ENCODE results near the gene TIMP4.

The TIMP4 gene

GRCh38 chr3:12135029-12135657 is 23.6 kb downstream of the TIMP4 start:
- Histone ChIP-seq H4K20me1 (ENCODE audit: insufficient read depth, low read length, poor library complexity, severe bottlenecking) (no peaks in the 10 kb centered on the region), H3K4me2 (ENCODE audit: low read depth, low read length, poor library complexity, severe bottlenecking) (no peak overlapping the region), H3K36me3 (ENCODE audit: insufficient read depth, low read length) (no peaks in the 10 kb centered on the region), H3K27me3 (ENCODE audit: insufficient read depth, low read length, poor library complexity, severe bottlenecking) (no peaks in the 10 kb centered on the region), H3F3A (ENCODE audit: low read depth) (no peaks in the 10 kb centered on the region), H3K79me2 (ENCODE audit: insufficient read depth, low read length) (no peaks in the 10 kb centered on the region), H3K9ac (ENCODE audit: low read depth, low read length, poor library complexity, severe bottlenecking) (no peak overlapping the region), H3K9me3 (ENCODE audit: insufficient read depth, low read depth, low read length) (no peaks in the 10 kb centered on the region), H3K4me3 (ENCODE audit: low read length, poor library complexity, severe bottlenecking) (no peak overlapping the region), H3K9me2 (replicated peaks; ENCODE audit: low read depth, low read length) (no peaks in the 10 kb centered on the region), H3K4me1 (ENCODE audit: insufficient read depth, low read length, poor library complexity, severe bottlenecking) (peaks cover 13% of the 10 kb centered on the region), H2AFZ (ENCODE audit: low read length) (peak overlapping the region; percentile 74; the same call in 1 of the 2 replicates)
- no peak for TF ChIP-seq EZH2phosphoT487 (IDR thresholded peaks at IDR 0.05; ENCODE audit: borderline replicate concordance)
- TF ChIP-seq, protein P1, sequence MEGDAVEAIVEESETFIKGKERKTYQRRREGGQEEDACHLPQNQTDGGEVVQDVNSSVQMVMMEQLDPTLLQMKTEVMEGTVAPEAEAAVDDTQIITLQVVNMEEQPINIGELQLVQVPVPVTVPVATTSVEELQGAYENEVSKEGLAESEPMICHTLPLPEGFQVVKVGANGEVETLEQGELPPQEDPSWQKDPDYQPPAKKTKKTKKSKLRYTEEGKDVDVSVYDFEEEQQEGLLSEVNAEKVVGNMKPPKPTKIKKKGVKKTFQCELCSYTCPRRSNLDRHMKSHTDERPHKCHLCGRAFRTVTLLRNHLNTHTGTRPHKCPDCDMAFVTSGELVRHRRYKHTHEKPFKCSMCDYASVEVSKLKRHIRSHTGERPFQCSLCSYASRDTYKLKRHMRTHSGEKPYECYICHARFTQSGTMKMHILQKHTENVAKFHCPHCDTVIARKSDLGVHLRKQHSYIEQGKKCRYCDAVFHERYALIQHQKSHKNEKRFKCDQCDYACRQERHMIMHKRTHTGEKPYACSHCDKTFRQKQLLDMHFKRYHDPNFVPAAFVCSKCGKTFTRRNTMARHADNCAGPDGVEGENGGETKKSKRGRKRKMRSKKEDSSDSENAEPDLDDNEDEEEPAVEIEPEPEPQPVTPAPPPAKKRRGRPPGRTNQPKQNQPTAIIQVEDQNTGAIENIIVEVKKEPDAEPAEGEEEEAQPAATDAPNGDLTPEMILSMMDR (conservative IDR thresholded peaks at IDR 0.05; ENCODE audit: low read length) = peak; percentile 95

DNA sequence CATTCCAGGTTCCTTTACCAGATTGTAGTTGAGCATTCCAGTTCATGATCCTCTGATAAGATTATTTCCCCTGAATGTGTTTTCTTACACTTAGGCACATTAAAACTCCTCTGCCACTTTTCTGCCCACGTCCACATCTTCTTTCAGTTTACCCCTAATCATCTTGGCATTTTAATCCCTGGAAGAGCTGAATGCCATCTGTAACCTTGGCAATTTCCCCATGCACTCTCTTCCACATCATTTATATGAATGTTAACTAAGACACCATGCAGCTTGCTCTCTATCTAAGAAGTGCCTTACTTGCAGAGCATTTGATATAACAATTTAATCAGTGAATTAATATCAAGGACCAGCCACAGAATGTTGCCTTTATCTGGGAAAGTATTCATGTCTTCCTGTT is 25.8 kb downstream of the TIMP4 start:
- Histone ChIP-seq H3F3A (ENCODE audit: low read depth) (no peaks in the 10 kb centered on the region), H3K4me3 (ENCODE audit: low read length, poor library complexity, severe bottlenecking) (no peak overlapping the region), H4K20me1 (ENCODE audit: insufficient read depth, low read length, poor library complexity, severe bottlenecking) (no peaks in the 10 kb centered on the region), H3K36me3 (ENCODE audit: insufficient read depth, low read length) (no peaks in the 10 kb centered on the region), H3K9ac (ENCODE audit: low read depth, low read length, poor library complexity, severe bottlenecking) (no peak overlapping the region), H3K9me2 (replicated peaks; ENCODE audit: low read depth, low read length) (no peaks in the 10 kb centered on the region), H3K4me2 (ENCODE audit: low read depth, low read length, poor library complexity, severe bottlenecking) (no peak overlapping the region), H3K9me3 (ENCODE audit: insufficient read depth, low read depth, low read length) (no peaks in the 10 kb centered on the region), H3K79me2 (ENCODE audit: insufficient read depth, low read length) (no peaks in the 10 kb centered on the region), H2AFZ (ENCODE audit: low read length) (no peak overlapping the region), H3K4me1 (ENCODE audit: insufficient read depth, low read length, poor library complexity, severe bottlenecking) (no peaks in the 10 kb centered on the region), H3K27me3 (ENCODE audit: insufficient read depth, low read length, poor library complexity, severe bottlenecking) (no peaks in the 10 kb centered on the region)
- TF ChIP-seq EZH2phosphoT487 (IDR thresholded peaks at IDR 0.05; ENCODE audit: borderline replicate concordance) = no peak
- TF ChIP-seq, protein P1 (conservative IDR thresholded peaks at IDR 0.05; ENCODE audit: low read length) = no peak

DNA sequence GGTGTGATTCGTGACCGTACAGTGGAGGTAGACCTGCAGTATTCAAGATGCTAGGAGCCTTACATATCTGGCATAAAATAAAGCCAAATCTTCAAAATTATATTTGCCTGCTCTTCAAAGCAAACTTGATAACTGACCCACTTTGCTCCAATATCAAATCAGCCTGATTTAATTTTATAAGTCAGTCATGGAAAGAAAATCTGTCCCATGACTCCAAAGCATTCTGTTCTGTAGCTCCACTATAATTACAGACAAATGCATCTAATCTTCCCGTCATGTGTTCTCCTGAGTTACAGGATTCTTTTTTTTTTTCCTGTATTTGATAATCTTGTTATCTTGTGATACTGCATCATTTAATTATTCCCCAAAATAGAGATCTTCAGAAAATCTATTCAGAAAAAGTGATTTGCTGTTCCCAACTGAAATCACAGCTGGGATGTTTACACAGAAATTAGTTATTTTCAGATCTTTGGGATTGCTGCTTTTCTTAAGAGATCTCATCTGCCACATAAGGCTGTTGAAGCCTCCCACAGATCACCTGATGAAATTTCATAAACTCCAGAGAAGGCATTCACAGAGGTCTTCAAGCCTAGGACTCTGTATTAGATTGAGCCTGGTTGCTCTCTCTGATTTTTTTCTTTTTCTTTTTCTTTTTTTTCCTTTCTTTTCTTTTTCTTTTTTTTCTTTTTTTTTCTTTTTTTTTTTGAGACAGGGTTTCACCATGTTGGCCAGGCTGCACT is 27.2 kb downstream of the TIMP4 start:
- Histone ChIP-seq H3K9me3 (ENCODE audit: insufficient read depth, low read depth, low read length) (no peaks in the 10 kb centered on the region), H3K4me2 (ENCODE audit: low read depth, low read length, poor library complexity, severe bottlenecking) (no peak overlapping the region), H3K9ac (ENCODE audit: low read depth, low read length, poor library complexity, severe bottlenecking) (no peak overlapping the region), H3K9me2 (replicated peaks; ENCODE audit: low read depth, low read length) (no peaks in the 10 kb centered on the region), H2AFZ (ENCODE audit: low read length) (no peak overlapping the region), H3K36me3 (ENCODE audit: insufficient read depth, low read length) (no peaks in the 10 kb centered on the region), H3K4me3 (ENCODE audit: low read length, poor library complexity, severe bottlenecking) (no peak overlapping the region), H3F3A (ENCODE audit: low read depth) (no peaks in the 10 kb centered on the region), H3K4me1 (ENCODE audit: insufficient read depth, low read length, poor library complexity, severe bottlenecking) (no peaks in the 10 kb centered on the region), H3K27me3 (ENCODE audit: insufficient read depth, low read length, poor library complexity, severe bottlenecking) (no peaks in the 10 kb centered on the region), H4K20me1 (ENCODE audit: insufficient read depth, low read length, poor library complexity, severe bottlenecking) (no peaks in the 10 kb centered on the region), H3K79me2 (ENCODE audit: insufficient read depth, low read length) (no peaks in the 10 kb centered on the region)
- TF ChIP-seq EZH2phosphoT487 (IDR thresholded peaks at IDR 0.05; ENCODE audit: borderline replicate concordance) = no peak
- TF ChIP-seq, protein P1 (conservative IDR thresholded peaks at IDR 0.05; ENCODE audit: low read length) = no peak

All from Loucy (cell line).